HepG2 (cell line): ENCODE results near the gene TMEM256. TPM values are rescaled to one million over a fixed set of nuclear protein-coding genes. Genes with fewer than 3 reads are reported as not detected.
A peak's percentile ranks its signal among the peaks of the same experiment; 100 is the strongest.

Experiments used
- ATF7-NPFF ChIP-seq: sonication (generic); formaldehyde crosslinking; IDR thresholded peaks from 2 replicates; pipeline ENCODE4 v1.8.1; 2023; ENCODE audit warnings: mild to moderate bottlenecking, low read depth, missing genetic modification reagents, moderate library complexity
- KLF12 ChIP-seq: sonication (generic); formaldehyde crosslinking; IDR thresholded peaks from 2 replicates; pipeline ENCODE4 v1.4.0; 2020; ENCODE audit warnings: missing genetic modification reagents, borderline replicate concordance
- MED8 ChIP-seq: sonication (generic); formaldehyde crosslinking; IDR thresholded peaks from 2 replicates; pipeline ENCODE4 v1.8.1; 2023; ENCODE audit warnings: mild to moderate bottlenecking, missing genetic modification reagents; ENCODE audit not compliant: insufficient replicate concordance
- PRMT3 ChIP-seq: sonication (generic); formaldehyde crosslinking; IDR thresholded peaks from 2 replicates; pipeline ENCODE4 v1.8.1; 2022; ENCODE audit warnings: low read depth, mild to moderate bottlenecking, moderate library complexity, missing genetic modification reagents, borderline replicate concordance
- RBFOX2 ChIP-seq: fragments of 200-400 bp; formaldehyde crosslinking; IDR thresholded peaks from 2 replicates; pipeline ENCODE4 v1.6.1; 2017; ENCODE audit warnings: low read depth, mild to moderate bottlenecking, low read length
- SKI ChIP-seq: fragments of 450-650 bp; IDR thresholded peaks from one replicate; pipeline ENCODE4 v1.6.1; 2018; ENCODE audit warnings: mild to moderate bottlenecking; ENCODE audit not compliant: partially characterized antibody
- ZMAT3 ChIP-seq: sonication (generic); formaldehyde crosslinking; conservative IDR thresholded peaks from 2 replicates; pipeline ENCODE4 v1.7.0; 2021; ENCODE audit warnings: missing genetic modification reagents
- ZNF12 ChIP-seq: sonication (generic); formaldehyde crosslinking; IDR thresholded peaks from 2 replicates; pipeline ENCODE4 v1.5.0; 2020; ENCODE audit warnings: missing genetic modification reagents
- ZNF776 ChIP-seq: sonication (generic); formaldehyde crosslinking; IDR thresholded peaks from 2 replicates; pipeline ENCODE4 v1.4.0; 2020; ENCODE audit warnings: mild to moderate bottlenecking, missing genetic modification reagents
- ZNF891 ChIP-seq: sonication (generic); formaldehyde crosslinking; IDR thresholded peaks from 2 replicates; pipeline ENCODE4 v1.5.0; 2020; ENCODE audit warnings: mild to moderate bottlenecking, missing genetic modification reagents
- polyA plus RNA-seq, 8 experiments: library from polyadenylated mRNA; depleted of rRNA in 3 of 8; stranded (reverse) in 7 of 8; unstranded in 1 of 8; fragments of >200 nt; fragmentation: Illumina TruSeq in 4 of 8; extraction: Trizol in 4 of 8; gene quantifications; 2 replicates each; pipeline versions ENCODE4 v1.2.1 to v1.2.3, GENCODE V29; 2011 to 2016; ENCODE audit warnings: low read depth in 4 of 8, missing spikeins in 1 of 8, mixed read lengths in 1 of 8; ENCODE audit not compliant: insufficient read depth in 1 of 8
- total RNA-seq, 5 experiments: library from RNA; depleted of rRNA; stranded (reverse); fragments of >200 nt; fragmentation: Illumina TruSeq; extraction: Trizol; gene quantifications; 2 replicates each; pipeline ENCODE4 v1.2.3, GENCODE V29; 2016; ENCODE audit warnings: low read depth in 1 of 5
- TF ChIP-seq, protein P1 (sequence below): sonication (generic); formaldehyde crosslinking; IDR thresholded peaks from 2 replicates; pipeline ENCODE4 v1.9.0; 2021; ENCODE audit warnings: missing genetic modification reagents, borderline replicate concordance
- TF ChIP-seq, protein P2 (sequence below): sonication (generic); formaldehyde crosslinking; IDR thresholded peaks from 2 replicates; pipeline ENCODE4 v1.9.0; 2021; ENCODE audit warnings: missing genetic modification reagents, mild to moderate bottlenecking, borderline replicate concordance
- TF ChIP-seq, protein P3 (sequence below): sonication (generic); formaldehyde crosslinking; IDR thresholded peaks from 2 replicates; pipeline ENCODE4 v1.4.0; 2020; ENCODE audit warnings: mild to moderate bottlenecking, missing genetic modification reagents
- TF ChIP-seq, protein P4 (sequence below): sonication (generic); formaldehyde crosslinking; IDR thresholded peaks from 2 replicates; pipeline ENCODE4 v1.4.0; 2020; ENCODE audit warnings: missing genetic modification reagents, mild to moderate bottlenecking, borderline replicate concordance
- TF ChIP-seq, protein P5 (sequence below): sonication (generic); formaldehyde crosslinking; IDR thresholded peaks from 2 replicates; pipeline ENCODE4 v1.4.0; 2020; ENCODE audit warnings: mild to moderate bottlenecking, missing genetic modification reagents
- TF ChIP-seq, protein P6 (sequence below): sonication (generic); formaldehyde crosslinking; IDR thresholded peaks from 2 replicates; pipeline ENCODE4 v1.5.0; 2020; ENCODE audit warnings: missing genetic modification reagents
- TF ChIP-seq, protein P7 (sequence below): IDR thresholded peaks from 2 replicates; pipeline ENCODE4 v1.6.1; 2016; ENCODE audit warnings: mild to moderate bottlenecking, missing biosample characterization, missing genetic modification reagents

Gene TMEM256
- total and polyA plus RNA-seq, 2 of the 13 experiments (the other 11 are each of a cell fraction or from before 2014, with no cell fraction given) = 231 to 252 TPM

DNA sequence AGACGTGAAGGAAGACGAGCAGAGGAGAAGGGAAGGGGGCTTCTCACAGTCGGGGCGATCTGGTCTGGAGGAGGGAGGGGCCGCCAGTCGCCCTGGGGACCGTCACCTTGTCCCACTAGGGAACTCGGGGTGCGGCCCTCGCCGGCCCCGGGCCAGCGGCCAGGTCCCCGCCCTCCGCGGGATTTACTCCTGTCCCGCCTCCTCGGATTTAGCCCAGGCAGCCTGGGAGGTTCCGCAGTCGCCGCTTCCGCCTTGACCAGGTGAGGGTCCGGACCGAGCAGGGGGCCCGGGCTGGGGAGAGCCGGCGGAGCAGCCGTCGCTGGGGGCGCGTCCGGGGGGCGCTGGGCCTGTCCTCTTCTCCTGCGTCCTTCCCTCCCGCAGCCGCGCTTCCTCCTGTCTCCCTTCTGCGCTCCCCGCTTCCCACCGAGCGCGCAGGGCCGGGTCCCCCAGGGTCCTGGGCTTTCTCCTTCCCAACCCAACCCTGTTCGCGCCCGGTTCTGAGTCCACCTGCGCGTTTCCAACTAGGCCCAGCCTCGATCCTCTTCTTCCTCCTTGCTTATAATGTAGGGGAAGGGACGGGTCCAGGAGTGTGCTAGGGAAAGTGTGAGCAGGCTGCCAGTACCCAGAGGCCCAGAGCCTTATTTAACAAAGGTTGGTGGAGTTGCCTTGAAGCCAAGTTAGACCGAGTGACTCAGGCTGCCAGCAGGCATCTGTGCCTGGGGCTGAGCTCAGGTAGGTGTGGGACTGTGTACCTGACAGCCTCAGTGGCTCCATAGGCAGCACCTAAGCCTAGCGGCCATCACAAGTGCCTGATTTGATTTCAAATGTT, 22.8 kb downstream of the TMEM256 start, which contains the start of gene TNK1 (continued):
- TF ChIP-seq, protein P1, sequence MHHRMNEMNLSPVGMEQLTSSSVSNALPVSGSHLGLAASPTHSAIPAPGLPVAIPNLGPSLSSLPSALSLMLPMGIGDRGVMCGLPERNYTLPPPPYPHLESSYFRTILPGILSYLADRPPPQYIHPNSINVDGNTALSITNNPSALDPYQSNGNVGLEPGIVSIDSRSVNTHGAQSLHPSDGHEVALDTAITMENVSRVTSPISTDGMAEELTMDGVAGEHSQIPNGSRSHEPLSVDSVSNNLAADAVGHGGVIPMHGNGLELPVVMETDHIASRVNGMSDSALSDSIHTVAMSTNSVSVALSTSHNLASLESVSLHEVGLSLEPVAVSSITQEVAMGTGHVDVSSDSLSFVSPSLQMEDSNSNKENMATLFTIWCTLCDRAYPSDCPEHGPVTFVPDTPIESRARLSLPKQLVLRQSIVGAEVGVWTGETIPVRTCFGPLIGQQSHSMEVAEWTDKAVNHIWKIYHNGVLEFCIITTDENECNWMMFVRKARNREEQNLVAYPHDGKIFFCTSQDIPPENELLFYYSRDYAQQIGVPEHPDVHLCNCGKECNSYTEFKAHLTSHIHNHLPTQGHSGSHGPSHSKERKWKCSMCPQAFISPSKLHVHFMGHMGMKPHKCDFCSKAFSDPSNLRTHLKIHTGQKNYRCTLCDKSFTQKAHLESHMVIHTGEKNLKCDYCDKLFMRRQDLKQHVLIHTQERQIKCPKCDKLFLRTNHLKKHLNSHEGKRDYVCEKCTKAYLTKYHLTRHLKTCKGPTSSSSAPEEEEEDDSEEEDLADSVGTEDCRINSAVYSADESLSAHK (CRISPR knock-in tag) = no peak
- TF ChIP-seq RBFOX2 (peak; percentile 74), ZNF776 (CRISPR knock-in tag) (no peak), SKI (no peak), ZNF12 (CRISPR knock-in tag) (no peak), MED8 (CRISPR knock-in tag) (peak; percentile 46), KLF12 (CRISPR knock-in tag) (no peak), ATF7-NPFF (0 out of 2 replicates have a peak, but pooled peaks have one; percentile 49), ZNF891 (CRISPR knock-in tag) (peak; percentile 45; the same call in 1 of the 2 replicates), ZMAT3 (no peak; the same call in 1 of the 2 replicates), PRMT3 (no peak)
- TF ChIP-seq, protein P2, sequence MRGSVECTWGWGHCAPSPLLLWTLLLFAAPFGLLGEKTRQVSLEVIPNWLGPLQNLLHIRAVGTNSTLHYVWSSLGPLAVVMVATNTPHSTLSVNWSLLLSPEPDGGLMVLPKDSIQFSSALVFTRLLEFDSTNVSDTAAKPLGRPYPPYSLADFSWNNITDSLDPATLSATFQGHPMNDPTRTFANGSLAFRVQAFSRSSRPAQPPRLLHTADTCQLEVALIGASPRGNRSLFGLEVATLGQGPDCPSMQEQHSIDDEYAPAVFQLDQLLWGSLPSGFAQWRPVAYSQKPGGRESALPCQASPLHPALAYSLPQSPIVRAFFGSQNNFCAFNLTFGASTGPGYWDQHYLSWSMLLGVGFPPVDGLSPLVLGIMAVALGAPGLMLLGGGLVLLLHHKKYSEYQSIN = no peak
- TF ChIP-seq, protein P3, sequence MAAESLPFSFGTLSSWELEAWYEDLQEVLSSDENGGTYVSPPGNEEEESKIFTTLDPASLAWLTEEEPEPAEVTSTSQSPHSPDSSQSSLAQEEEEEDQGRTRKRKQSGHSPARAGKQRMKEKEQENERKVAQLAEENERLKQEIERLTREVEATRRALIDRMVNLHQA (CRISPR knock-in tag) = no peak
- TF ChIP-seq, protein P4, sequence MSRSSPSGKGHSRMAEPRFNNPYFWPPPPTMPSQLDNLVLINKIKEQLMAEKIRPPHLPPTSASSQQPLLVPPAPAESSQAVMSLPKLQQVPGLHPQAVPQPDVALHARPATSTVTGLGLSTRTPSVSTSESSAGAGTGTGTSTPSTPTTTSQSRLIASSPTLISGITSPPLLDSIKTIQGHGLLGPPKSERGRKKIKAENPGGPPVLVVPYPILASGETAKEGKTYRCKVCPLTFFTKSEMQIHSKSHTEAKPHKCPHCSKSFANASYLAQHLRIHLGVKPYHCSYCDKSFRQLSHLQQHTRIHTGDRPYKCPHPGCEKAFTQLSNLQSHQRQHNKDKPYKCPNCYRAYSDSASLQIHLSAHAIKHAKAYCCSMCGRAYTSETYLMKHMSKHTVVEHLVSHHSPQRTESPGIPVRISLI (CRISPR knock-in tag) = no peak
- TF ChIP-seq, protein P5, sequence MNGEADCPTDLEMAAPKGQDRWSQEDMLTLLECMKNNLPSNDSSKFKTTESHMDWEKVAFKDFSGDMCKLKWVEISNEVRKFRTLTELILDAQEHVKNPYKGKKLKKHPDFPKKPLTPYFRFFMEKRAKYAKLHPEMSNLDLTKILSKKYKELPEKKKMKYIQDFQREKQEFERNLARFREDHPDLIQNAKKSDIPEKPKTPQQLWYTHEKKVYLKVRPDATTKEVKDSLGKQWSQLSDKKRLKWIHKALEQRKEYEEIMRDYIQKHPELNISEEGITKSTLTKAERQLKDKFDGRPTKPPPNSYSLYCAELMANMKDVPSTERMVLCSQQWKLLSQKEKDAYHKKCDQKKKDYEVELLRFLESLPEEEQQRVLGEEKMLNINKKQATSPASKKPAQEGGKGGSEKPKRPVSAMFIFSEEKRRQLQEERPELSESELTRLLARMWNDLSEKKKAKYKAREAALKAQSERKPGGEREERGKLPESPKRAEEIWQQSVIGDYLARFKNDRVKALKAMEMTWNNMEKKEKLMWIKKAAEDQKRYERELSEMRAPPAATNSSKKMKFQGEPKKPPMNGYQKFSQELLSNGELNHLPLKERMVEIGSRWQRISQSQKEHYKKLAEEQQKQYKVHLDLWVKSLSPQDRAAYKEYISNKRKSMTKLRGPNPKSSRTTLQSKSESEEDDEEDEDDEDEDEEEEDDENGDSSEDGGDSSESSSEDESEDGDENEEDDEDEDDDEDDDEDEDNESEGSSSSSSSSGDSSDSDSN (CRISPR knock-in tag) = peak; percentile 32; the same call in 1 of the 2 replicates
- TF ChIP-seq, protein P6, sequence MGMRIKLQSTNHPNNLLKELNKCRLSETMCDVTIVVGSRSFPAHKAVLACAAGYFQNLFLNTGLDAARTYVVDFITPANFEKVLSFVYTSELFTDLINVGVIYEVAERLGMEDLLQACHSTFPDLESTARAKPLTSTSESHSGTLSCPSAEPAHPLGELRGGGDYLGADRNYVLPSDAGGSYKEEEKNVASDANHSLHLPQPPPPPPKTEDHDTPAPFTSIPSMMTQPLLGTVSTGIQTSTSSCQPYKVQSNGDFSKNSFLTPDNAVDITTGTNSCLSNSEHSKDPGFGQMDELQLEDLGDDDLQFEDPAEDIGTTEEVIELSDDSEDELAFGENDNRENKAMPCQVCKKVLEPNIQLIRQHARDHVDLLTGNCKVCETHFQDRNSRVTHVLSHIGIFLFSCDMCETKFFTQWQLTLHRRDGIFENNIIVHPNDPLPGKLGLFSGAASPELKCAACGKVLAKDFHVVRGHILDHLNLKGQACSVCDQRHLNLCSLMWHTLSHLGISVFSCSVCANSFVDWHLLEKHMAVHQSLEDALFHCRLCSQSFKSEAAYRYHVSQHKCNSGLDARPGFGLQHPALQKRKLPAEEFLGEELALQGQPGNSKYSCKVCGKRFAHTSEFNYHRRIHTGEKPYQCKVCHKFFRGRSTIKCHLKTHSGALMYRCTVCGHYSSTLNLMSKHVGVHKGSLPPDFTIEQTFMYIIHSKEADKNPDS (CRISPR knock-in tag) = peak; percentile 79; the same call in 1 of the 2 replicates
- TF ChIP-seq, protein P7, sequence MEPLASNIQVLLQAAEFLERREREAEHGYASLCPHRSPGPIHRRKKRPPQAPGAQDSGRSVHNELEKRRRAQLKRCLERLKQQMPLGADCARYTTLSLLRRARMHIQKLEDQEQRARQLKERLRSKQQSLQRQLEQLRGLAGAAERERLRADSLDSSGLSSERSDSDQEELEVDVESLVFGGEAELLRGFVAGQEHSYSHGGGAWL (CRISPR knock-in tag) = no peak
